Vagina (tissue), 2 donors: Measurements from ENCODE around the gene SETD3.

ENCODE experiments used
- CTCF ChIP-seq, 3 experiments: fragments of 450-650 bp in 2 of 3; fragments of 200-600 bp in 1 of 3; sonication (generic) in 1 of 3; IDR thresholded peaks; one replicate each; pipeline ENCODE4 v1.5.1; 2017 to 2019; ENCODE audit warnings: antibody characterized with exemption in 3 of 3, mild to moderate bottlenecking in 2 of 3, moderate library complexity in 2 of 3
- POLR2A ChIP-seq, 2 donors: fragments of 450-650 bp; IDR thresholded peaks; one replicate each; pipeline ENCODE4 v1.6.1; 2017; ENCODE audit warnings: antibody characterized with exemption in 2 of 2, mild to moderate bottlenecking in 2 of 2, moderate library complexity in 2 of 2
- POLR2AphosphoS5 ChIP-seq, 2 donors: sonication (generic); formaldehyde crosslinking; IDR thresholded peaks; one replicate each; pipeline ENCODE4 v1.9.0; 2017; ENCODE audit warnings: antibody characterized with exemption in 2 of 2, mild to moderate bottlenecking in 2 of 2, low read depth in 1 of 2; ENCODE audit not compliant: insufficient read depth in 1 of 2

- TF ChIP-seq POLR2A (IDR thresholded peaks at IDR 0.05) (no peak), CTCF (IDR thresholded peaks at IDR 0.05) (no peak), POLR2AphosphoS5 (IDR thresholded peaks at IDR 0.05; ENCODE audit: insufficient read depth in 1 of 2, low read depth in 1 of 2) (no peak)
These were observed 30.9 kb upstream of the SETD3 start for GRCh38 chr14:99511421-99512109.
